Measurements from ENCODE around the gene PLEKHB1.

PLEKHB1 gene

GRCh38 chr11:73648121-73648520, 1.7 kb downstream of the PLEKHB1 start:
- no peak for DNase-seq (ENCODE audit: low read depth, low spot score)

- DNase-seq (ENCODE audit: low read depth, low spot score): no peak
Measured at GRCh38 chr11:73648571-73649046, 2.2 kb downstream of the PLEKHB1 start.

- no peak for DNase-seq (ENCODE audit: low read depth, low spot score)
Measured at GRCh38 chr11:73649206-73649605, 2.8 kb downstream of the PLEKHB1 start.

GRCh38 chr11:73650400-73650799, 4.0 kb downstream of the PLEKHB1 start:
- no peak for DNase-seq (ENCODE audit: low read depth, low spot score)

GRCh38 chr11:73651252-73651651, 4.9 kb downstream of the PLEKHB1 start:
- DNase-seq (ENCODE audit: low read depth, low spot score): no peak

GRCh38 chr11:73651661-73652045, 5.3 kb downstream of the PLEKHB1 start:
- no peak for DNase-seq (ENCODE audit: low read depth, low spot score)

GRCh38 chr11:73652046-73652730, 5.8 kb downstream of the PLEKHB1 start:
- DNase-seq (ENCODE audit: low read depth, low spot score): no peak

GRCh38 chr11:73652856-73653559, 6.6 kb downstream of the PLEKHB1 start:
- DNase-seq (ENCODE audit: low read depth, low spot score): no peak

- no peak for DNase-seq (ENCODE audit: low read depth, low spot score)
Measured at GRCh38 chr11:73653996-73654395, 7.6 kb downstream of the PLEKHB1 start.

GRCh38 chr11:73654482-73655021, 8.2 kb downstream of the PLEKHB1 start:
- no peak for DNase-seq (ENCODE audit: low read depth, low spot score)

- DNase-seq (ENCODE audit: low read depth, low spot score): no peak
Measured at GRCh38 chr11:73655686-73656085, 9.3 kb downstream of the PLEKHB1 start.

- no peak for DNase-seq (ENCODE audit: low read depth, low spot score)
Measured at GRCh38 chr11:73656985-73657384, 10.6 kb downstream of the PLEKHB1 start.

- DNase-seq (ENCODE audit: low read depth, low spot score): no peak
Measured at GRCh38 chr11:73659961-73660360, 13.6 kb downstream of the PLEKHB1 start.

GRCh38 chr11:73660497-73661034, 14.2 kb downstream of the PLEKHB1 start:
- DNase-seq (ENCODE audit: low read depth, low spot score): no peak

- peak; percentile 53 for DNase-seq (ENCODE audit: low read depth, low spot score)
Measured at GRCh38 chr11:73661035-73661628, 14.8 kb downstream of the PLEKHB1 start.

- DNase-seq (ENCODE audit: low read depth, low spot score): no peak
Measured at GRCh38 chr11:73662445-73663157, 16.2 kb downstream of the PLEKHB1 start.

GRCh38 chr11:73663604-73664495, 17.5 kb downstream of the PLEKHB1 start:
- DNase-seq (ENCODE audit: low read depth, low spot score): no peak

- no peak for DNase-seq (ENCODE audit: low read depth, low spot score)
Measured at GRCh38 chr11:73664877-73665276, 18.5 kb downstream of the PLEKHB1 start.

- no peak for DNase-seq (ENCODE audit: low read depth, low spot score)
Measured at GRCh38 chr11:73667891-73668290, 21.5 kb downstream of the PLEKHB1 start.

GRCh38 chr11:73670808-73671207, 24.4 kb downstream of the PLEKHB1 start:
- no peak for DNase-seq (ENCODE audit: low read depth, low spot score)

GRCh38 chr11:73671701-73672100, 25.3 kb downstream of the PLEKHB1 start:
- DNase-seq (ENCODE audit: low read depth, low spot score): no peak
